Mesothelial cell of epicardium (in vitro differentiated cells): ENCODE results near the gene HGF. TPM values are rescaled to one million over a fixed set of nuclear protein-coding genes. Genes with fewer than 3 reads are reported as not detected.

Source experiments
- DNase-seq, 2 experiments: peaks; one replicate each; pipeline ENCODE4 v3.0.0; 2021; ENCODE audit warnings: low spot score in 2 of 2; ENCODE audit not compliant: unreplicated experiment in 2 of 2
- H3K27ac Mint-ChIP-seq: 2 replicates; pipeline ENCODE4 v1.8.0; 2021; ENCODE audit warnings: mixed read lengths
- H3K27me3 Mint-ChIP-seq: 2 replicates; pipeline ENCODE4 v1.8.0; 2021; ENCODE audit warnings: low read depth, mixed read lengths
- H3K36me3 Mint-ChIP-seq: 2 replicates; pipeline ENCODE4 v1.8.0; 2021; ENCODE audit warnings: mixed read lengths
- H3K4me1 Mint-ChIP-seq: 2 replicates; pipeline ENCODE4 v1.8.0; 2021; ENCODE audit warnings: mixed read lengths
- H3K4me3 Mint-ChIP-seq: 2 replicates; pipeline ENCODE4 v1.8.0; 2021; ENCODE audit warnings: mild to moderate bottlenecking, moderate library complexity, mixed read lengths
- H3K9me3 Mint-ChIP-seq: 2 replicates; pipeline ENCODE4 v1.8.0; 2021; ENCODE audit warnings: mixed read lengths
- total RNA-seq: library from RNA; stranded (reverse); gene quantifications from 3 replicates; pipeline ENCODE4 v1.2.1, GENCODE V29; 2021
- TF ChIP-seq, protein P1 (sequence below): fragments of 200-600 bp; sonication (generic); IDR thresholded peaks from one replicate; pipeline ENCODE4 v1.5.0; 2021; ENCODE audit warnings: antibody characterized with exemption; ENCODE audit not compliant: unreplicated experiment

HGF gene
- total RNA-seq, 1 donor from 2014 or later: 15.1 TPM

DNA sequence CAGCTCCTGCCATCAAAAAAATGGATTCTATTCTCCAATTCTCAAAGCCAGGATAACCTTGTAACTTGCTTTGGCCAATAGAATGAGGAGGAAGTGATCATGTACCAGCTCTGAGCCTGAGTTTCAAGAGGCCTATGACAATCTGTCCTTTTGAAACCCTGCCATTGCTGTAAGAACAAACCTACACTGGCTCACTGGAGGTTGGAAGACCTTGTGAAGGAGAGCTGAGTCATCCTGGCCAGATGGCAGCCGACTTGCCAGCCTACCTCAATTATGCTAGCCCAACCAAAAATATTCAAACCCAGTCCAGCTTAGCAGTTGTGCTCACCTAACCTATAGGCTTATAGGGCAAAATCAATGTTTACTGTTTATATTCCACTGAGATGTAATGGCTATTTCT lies 93.0 kb downstream of the HGF start:
- Mint-ChIP-seq H3K27me3 (no peaks in the 10 kb centered on the region), H3K36me3 (no peaks in the 10 kb centered on the region), H3K4me3 (no peak overlapping the region), H3K9me3 (no peaks in the 10 kb centered on the region), H3K27ac (no peak overlapping the region), H3K4me1 (peaks cover 13% of the 10 kb centered on the region)
- TF ChIP-seq, protein P1, sequence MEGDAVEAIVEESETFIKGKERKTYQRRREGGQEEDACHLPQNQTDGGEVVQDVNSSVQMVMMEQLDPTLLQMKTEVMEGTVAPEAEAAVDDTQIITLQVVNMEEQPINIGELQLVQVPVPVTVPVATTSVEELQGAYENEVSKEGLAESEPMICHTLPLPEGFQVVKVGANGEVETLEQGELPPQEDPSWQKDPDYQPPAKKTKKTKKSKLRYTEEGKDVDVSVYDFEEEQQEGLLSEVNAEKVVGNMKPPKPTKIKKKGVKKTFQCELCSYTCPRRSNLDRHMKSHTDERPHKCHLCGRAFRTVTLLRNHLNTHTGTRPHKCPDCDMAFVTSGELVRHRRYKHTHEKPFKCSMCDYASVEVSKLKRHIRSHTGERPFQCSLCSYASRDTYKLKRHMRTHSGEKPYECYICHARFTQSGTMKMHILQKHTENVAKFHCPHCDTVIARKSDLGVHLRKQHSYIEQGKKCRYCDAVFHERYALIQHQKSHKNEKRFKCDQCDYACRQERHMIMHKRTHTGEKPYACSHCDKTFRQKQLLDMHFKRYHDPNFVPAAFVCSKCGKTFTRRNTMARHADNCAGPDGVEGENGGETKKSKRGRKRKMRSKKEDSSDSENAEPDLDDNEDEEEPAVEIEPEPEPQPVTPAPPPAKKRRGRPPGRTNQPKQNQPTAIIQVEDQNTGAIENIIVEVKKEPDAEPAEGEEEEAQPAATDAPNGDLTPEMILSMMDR: no peak
- DNase-seq: no peak

DNA sequence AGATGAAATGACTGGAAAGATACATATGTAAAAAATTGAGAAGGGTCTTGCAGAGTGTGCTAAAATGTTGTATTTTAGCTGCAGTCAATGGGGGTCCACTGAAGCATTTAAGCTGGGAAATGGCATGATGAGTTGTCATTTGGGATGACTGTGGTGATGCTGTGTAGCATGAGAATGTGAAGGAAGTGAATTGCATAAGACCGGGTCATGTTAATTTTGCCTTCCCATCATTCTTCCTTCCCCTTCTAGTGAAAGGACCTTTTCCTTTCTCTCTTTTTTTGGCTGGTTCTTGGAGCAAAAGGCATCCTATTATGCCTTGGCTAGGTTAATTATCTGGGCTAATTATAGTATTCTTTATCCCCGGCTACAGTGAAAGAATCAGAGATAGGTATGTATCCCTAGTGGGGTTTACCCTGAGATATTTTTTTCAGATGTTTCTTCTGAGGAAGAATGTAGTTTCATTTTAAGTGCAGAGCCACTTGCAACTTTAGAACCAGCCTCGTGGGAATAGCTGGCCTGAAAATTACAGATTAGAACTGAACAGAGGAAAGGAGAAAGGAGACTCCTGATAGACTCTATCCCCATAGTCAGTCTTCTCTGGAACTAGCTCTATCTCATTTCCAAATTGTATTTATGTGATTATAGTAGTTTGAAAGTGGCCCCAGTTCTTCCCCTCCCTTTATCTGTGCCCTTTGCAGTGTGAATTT lies 93.6 kb downstream of the HGF start:
- H3K36me3 Mint-ChIP-seq: no peaks in the 10 kb centered on the region
- TF ChIP-seq, protein P1: no peak
- H3K9me3 Mint-ChIP-seq: no peaks in the 10 kb centered on the region
- no peak overlapping the region for H3K27ac Mint-ChIP-seq
- peaks cover 13% of the 10 kb centered on the region for H3K4me1 Mint-ChIP-seq
- no peaks in the 10 kb centered on the region for H3K27me3 Mint-ChIP-seq
- no peak for DNase-seq
- no peak overlapping the region for H3K4me3 Mint-ChIP-seq

DNA sequence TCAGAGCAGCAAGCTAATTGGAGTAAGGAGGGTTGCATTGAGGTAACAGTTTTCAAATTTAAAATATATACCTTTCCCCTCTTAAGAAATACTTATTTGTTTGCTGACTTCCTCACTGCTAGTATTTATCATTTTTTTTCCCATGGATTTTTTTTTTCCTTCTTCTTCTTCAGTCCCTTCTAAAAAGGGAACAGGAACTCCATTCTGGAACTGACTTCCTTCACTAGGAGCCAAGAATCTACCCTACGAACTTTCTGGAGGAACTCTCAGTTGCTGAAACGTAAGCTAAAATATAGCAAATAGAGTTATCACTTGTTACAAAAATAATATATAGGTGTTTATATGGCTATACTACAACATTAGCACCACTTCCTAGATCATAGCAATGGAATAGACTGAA lies 95.4 kb downstream of the HGF start:
- Mint-ChIP-seq H3K27ac (peak overlapping the region; percentile 9), H3K4me3 (no peak overlapping the region), H3K9me3 (peaks cover 5% of the 10 kb centered on the region), H3K36me3 (peaks cover 4% of the 10 kb centered on the region), H3K27me3 (no peaks in the 10 kb centered on the region), H3K4me1 (peaks cover 13% of the 10 kb centered on the region)
- TF ChIP-seq, protein P1: no peak
- DNase-seq: no peak

DNA sequence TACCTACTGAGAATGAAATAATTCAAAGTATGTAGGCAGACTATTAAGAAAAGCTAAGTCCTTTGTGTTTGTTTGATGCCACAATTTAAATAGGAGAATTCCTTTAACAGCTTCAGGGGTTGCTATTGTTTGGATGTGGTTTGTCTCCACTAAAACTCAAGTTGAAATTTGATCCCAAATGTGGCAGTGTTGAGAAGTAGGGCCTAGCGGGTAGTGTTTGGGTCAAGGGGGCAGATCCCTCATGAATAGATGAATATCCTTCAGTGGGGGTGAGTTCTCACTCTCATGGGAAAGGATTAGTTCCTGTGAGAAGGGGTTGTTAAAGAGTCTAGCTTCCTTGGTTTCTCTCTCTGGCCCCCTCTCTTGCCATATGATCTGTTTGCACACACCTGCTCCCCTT lies 97.0 kb downstream of the HGF start:
- H3K9me3 Mint-ChIP-seq: peaks cover 12% of the 10 kb centered on the region
- no peaks in the 10 kb centered on the region for H3K27me3 Mint-ChIP-seq
- TF ChIP-seq, protein P1: no peak
- H3K36me3 Mint-ChIP-seq: peaks cover 10% of the 10 kb centered on the region
- peaks cover 13% of the 10 kb centered on the region for H3K4me1 Mint-ChIP-seq
- H3K27ac Mint-ChIP-seq: no peak overlapping the region
- no peak overlapping the region for H3K4me3 Mint-ChIP-seq
- DNase-seq: no peak

DNA sequence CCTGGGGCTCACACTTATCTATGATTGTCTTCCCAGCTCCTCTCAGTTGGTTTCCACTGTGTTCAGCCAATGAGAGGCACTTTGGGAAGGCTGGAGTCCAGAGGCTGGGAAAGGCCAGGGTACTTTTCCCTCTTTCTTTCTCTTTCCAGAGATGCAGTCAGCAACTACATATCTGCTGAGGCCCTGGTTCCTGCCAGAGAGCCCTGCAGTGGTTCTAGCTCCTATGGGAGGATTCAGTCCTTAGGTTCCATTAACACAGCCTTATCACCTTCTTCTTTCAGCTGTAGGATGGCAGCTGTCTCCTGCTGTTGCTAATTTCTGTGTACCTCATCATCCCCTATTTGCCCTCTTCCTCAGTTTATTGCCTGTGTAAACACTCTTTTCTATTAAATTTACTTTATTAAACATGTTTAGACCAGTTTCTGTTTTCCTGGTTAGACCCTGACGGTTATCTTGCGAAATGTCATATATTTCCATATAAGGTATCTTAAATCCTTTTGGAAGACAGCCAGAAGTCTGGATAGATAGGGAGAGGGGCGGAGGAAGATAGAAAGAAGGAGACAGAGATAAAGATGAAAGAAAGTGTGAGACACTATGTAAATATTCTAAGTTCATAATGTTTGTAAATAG lies 100.3 kb downstream of the HGF start:
- H3K4me1 Mint-ChIP-seq: peaks cover 19% of the 10 kb centered on the region
- TF ChIP-seq, protein P1: no peak

More for the DNA sequence above, 100.3 kb downstream of the HGF start:
- Mint-ChIP-seq H3K27ac (peak overlapping the region; percentile 50), H3K36me3 (peaks cover 10% of the 10 kb centered on the region), H3K4me3 (no peak overlapping the region), H3K27me3 (no peaks in the 10 kb centered on the region), H3K9me3 (peaks cover 12% of the 10 kb centered on the region)
- no peak for DNase-seq
